HG03342 (cell line): ENCODE results near the gene RPLP1.
A peak's percentile ranks its signal among the peaks of the same experiment; 100 is the strongest.

Experiments used
- ATAC-seq: cut with Tn5 transposase; IDR thresholded peaks from one replicate; pipeline ENCODE4 v1.9.1; 2021; ENCODE audit warnings: mild to moderate bottlenecking, moderate library complexity; ENCODE audit not compliant: unreplicated experiment

Gene RPLP1

GRCh38 chr15:69452692-69453521 is at the start of gene RPLP1:
Gene RPLP1, plus strand, starts transcription at chr15:69452818. Its CDS starts 131 bp downstream, at chr15:69452949.
- peak; percentile 81 for ATAC-seq

- no peak for ATAC-seq
These were observed 49.0 kb upstream of the RPLP1 start for GRCh38 chr15:69403594-69403993.

- no peak for ATAC-seq
These were observed 47.5 kb upstream of the RPLP1 start for GRCh38 chr15:69405110-69405509.

- ATAC-seq = no peak
These were observed 44.8 kb upstream of the RPLP1 start for GRCh38 chr15:69407719-69408400.

- no peak for ATAC-seq
These were observed 43.8 kb upstream of the RPLP1 start for GRCh38 chr15:69408841-69409240.

GRCh38 chr15:69410248-69410874 is 42.3 kb upstream of the RPLP1 start:
- ATAC-seq = no peak

- no peak for ATAC-seq
These were observed 40.3 kb upstream of the RPLP1 start for GRCh38 chr15:69412274-69412673.

- ATAC-seq = no peak
These were observed 39.9 kb upstream of the RPLP1 start for GRCh38 chr15:69412701-69413100.

GRCh38 chr15:69413822-69414700 is 38.6 kb upstream of the RPLP1 start, which contains the start of gene KIF23:
Gene KIF23, plus strand, starts transcription at chr15:69414349. Its CDS starts 117 bp downstream, at chr15:69414466.
- peak; percentile 95 for ATAC-seq

GRCh38 chr15:69414701-69415167 is 37.9 kb upstream of the RPLP1 start:
- ATAC-seq = peak; percentile 14

GRCh38 chr15:69415381-69415780 is 37.2 kb upstream of the RPLP1 start:
- ATAC-seq = no peak

- ATAC-seq = no peak
These were observed 35.0 kb upstream of the RPLP1 start for GRCh38 chr15:69417581-69417980.

GRCh38 chr15:69421498-69421897 is 31.1 kb upstream of the RPLP1 start:
- ATAC-seq = no peak

- ATAC-seq = no peak
These were observed 30.2 kb upstream of the RPLP1 start for GRCh38 chr15:69422336-69422895.

- no peak for ATAC-seq
These were observed 28.6 kb upstream of the RPLP1 start for GRCh38 chr15:69424001-69424400.

GRCh38 chr15:69424748-69425413 is 27.7 kb upstream of the RPLP1 start:
- ATAC-seq = no peak

- ATAC-seq = no peak
These were observed 18.8 kb upstream of the RPLP1 start for GRCh38 chr15:69433831-69434230.

- ATAC-seq = no peak
These were observed 18.4 kb upstream of the RPLP1 start for GRCh38 chr15:69434238-69434637.

GRCh38 chr15:69434679-69435078 is 17.9 kb upstream of the RPLP1 start:
- ATAC-seq = no peak

GRCh38 chr15:69435985-69436384 is 16.6 kb upstream of the RPLP1 start:
- ATAC-seq = no peak
